Mucosa of descending colon (tissue), 3 donors: ENCODE measurements around the gene RASGEF1B. TPM values are rescaled to one million over a fixed set of nuclear protein-coding genes. Genes with fewer than 3 reads are reported as not detected.

Experiments used
- ATAC-seq: fragments of 200-7000 bp; cut with Tn5 transposase; one replicate; pipeline ENCODE4 v1.9.1; 2020; ENCODE audit warnings: mild to moderate bottlenecking, moderate library complexity
- DNase-seq, 3 donors: peaks; one replicate each; pipeline ENCODE4 v3.0.0-alpha.2; 2020
- H3K36me3 ChIP-seq: fragments of 200-600 bp; one replicate; pipeline ENCODE4 v1.8.0; 2021; ENCODE audit warnings: low read depth, mild to moderate bottlenecking
- H3K4me1 ChIP-seq: fragments of 200-600 bp; one replicate; pipeline ENCODE4 v1.8.0; 2021; ENCODE audit warnings: low read depth, mild to moderate bottlenecking
- H3K4me3 ChIP-seq: fragments of 200-600 bp; one replicate; pipeline ENCODE4 v1.8.0; 2021; ENCODE audit warnings: mild to moderate bottlenecking
- H3K9me3 ChIP-seq: fragments of 200-600 bp; one replicate; pipeline ENCODE4 v1.8.0; 2021; ENCODE audit warnings: mild to moderate bottlenecking
- intact Hi-C, 2 donors: fragments of 100-400 bp; cut with DNase I in 1 of 2; cut with micrococcal nuclease in 1 of 2; formaldehyde crosslinking; loops; one replicate each; pipeline versions ENCODE4 v1.11.0 to v1.11.1; 2022; cut with DNase I, micrococcal nuclease
- total RNA-seq, 3 donors: library from RNA; stranded (reverse); fragmentation: NEBNext Ultra II Directional in 2 of 3; extraction: Animal tissue kit (Norgen Biotek cat#: 25700) in 2 of 3; gene quantifications; one replicate each; pipeline versions ENCODE4 v1.2.1 to v1.2.4, GENCODE V29; 2021 to 2023
- TF ChIP-seq, protein P1 (sequence below): fragments of 200-600 bp; IDR thresholded peaks from one replicate; pipeline ENCODE4 v1.8.0; 2022; ENCODE audit warnings: antibody characterized with exemption, mild to moderate bottlenecking
- donor health status: DM: no; HTN: no; CAD: no; lungs with moderate emphysema.
- donor health status: DM: no; HTN: no; CAD: no.
- donor health status: DM: no; HTN: yes; CAD: no.

The RASGEF1B gene
- total RNA-seq, 3 donors from 2014 or later, result 13.6 to 20.5 (median 15.4) TPM

- Histone ChIP-seq H3K4me1 (no peaks in the 10 kb centered on the region), H3K4me3 (no peak overlapping the region), H3K9me3 (no peaks in the 10 kb centered on the region), H3K36me3 (no peaks in the 10 kb centered on the region)
- ATAC-seq (no peak), DNase-seq (no peak)
- intact Hi-C loops, result no loop called here
- TF ChIP-seq, protein P1, sequence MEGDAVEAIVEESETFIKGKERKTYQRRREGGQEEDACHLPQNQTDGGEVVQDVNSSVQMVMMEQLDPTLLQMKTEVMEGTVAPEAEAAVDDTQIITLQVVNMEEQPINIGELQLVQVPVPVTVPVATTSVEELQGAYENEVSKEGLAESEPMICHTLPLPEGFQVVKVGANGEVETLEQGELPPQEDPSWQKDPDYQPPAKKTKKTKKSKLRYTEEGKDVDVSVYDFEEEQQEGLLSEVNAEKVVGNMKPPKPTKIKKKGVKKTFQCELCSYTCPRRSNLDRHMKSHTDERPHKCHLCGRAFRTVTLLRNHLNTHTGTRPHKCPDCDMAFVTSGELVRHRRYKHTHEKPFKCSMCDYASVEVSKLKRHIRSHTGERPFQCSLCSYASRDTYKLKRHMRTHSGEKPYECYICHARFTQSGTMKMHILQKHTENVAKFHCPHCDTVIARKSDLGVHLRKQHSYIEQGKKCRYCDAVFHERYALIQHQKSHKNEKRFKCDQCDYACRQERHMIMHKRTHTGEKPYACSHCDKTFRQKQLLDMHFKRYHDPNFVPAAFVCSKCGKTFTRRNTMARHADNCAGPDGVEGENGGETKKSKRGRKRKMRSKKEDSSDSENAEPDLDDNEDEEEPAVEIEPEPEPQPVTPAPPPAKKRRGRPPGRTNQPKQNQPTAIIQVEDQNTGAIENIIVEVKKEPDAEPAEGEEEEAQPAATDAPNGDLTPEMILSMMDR, result no peak
These were observed 74.1 kb downstream of the RASGEF1B start for GRCh38 chr4:81397635-81398034.

DNA sequence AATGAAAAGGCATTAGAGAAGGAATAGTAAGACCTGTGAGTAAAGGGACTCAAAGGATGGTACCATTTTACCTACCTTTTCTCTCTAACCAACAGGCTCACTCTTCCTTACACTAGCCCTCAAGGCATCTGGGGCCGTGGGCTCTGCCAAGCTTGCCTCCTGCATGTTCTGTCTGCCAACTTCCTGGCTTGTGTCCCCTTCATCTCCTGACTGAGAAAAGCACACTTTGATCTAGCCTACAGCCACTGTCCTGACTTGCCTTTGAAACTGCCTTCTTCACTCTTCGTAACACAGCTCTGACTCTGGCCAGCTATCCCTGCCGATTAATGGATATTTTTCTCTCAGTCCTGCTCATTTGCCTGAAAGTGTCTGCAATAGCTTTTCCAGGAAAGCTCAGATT lies 76.5 kb downstream of the RASGEF1B start:
- Histone ChIP-seq H3K9me3 (no peaks in the 10 kb centered on the region), H3K4me1 (no peaks in the 10 kb centered on the region), H3K36me3 (no peaks in the 10 kb centered on the region), H3K4me3 (no peak overlapping the region)
- intact Hi-C loops, result no loop called here
- DNase-seq (no peak), ATAC-seq (no peak)
- TF ChIP-seq, protein P1, result no peak

GRCh38 chr4:81392164-81392563 lies 79.5 kb downstream of the RASGEF1B start:
- Histone ChIP-seq H3K4me3 (no peak overlapping the region), H3K9me3 (no peaks in the 10 kb centered on the region), H3K4me1 (no peaks in the 10 kb centered on the region), H3K36me3 (no peaks in the 10 kb centered on the region)
- intact Hi-C loops, result no loop called here
- no peak for DNase-seq
- TF ChIP-seq, protein P1, result no peak
- no peak for ATAC-seq

GRCh38 chr4:81389720-81390119 lies 82.0 kb downstream of the RASGEF1B start:
- H3K36me3 ChIP-seq, result no peaks in the 10 kb centered on the region
- H3K9me3 ChIP-seq, result no peaks in the 10 kb centered on the region
- intact Hi-C loops, result no loop called here
- no peaks in the 10 kb centered on the region for H3K4me1 ChIP-seq
- no peak overlapping the region for H3K4me3 ChIP-seq
- DNase-seq (no peak), ATAC-seq (no peak)
- TF ChIP-seq, protein P1, result no peak

- TF ChIP-seq, protein P1, result no peak
- Histone ChIP-seq H3K4me3 (no peak overlapping the region), H3K4me1 (no peaks in the 10 kb centered on the region), H3K9me3 (no peaks in the 10 kb centered on the region), H3K36me3 (no peaks in the 10 kb centered on the region)
- intact Hi-C loops, result no loop called here
- ATAC-seq, result no peak
- no peak for DNase-seq
These were observed 91.3 kb downstream of the RASGEF1B start for GRCh38 chr4:81380437-81380836.

DNA sequence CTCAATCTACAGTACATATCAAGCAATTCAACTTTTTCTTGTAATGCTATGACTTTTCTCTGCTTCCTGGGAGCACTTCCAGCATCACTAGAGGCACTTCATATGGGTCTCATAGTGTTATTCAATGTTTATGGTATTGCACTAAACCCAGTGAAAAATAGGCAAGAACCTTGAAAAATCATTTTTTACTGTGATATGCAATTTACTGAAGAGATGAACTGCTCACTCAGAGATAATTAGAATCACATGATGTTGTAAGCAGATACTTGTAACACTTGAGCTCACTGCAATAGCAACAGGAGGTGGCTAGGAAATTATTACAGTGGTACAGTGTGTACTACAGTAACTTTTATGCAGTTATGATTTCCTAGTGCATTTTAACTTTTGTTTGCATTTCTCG lies 93.3 kb downstream of the RASGEF1B start:
- TF ChIP-seq, protein P1, result no peak
- no peaks in the 10 kb centered on the region for H3K36me3 ChIP-seq
- no peak for DNase-seq
- intact Hi-C loops, result no loop called here
- no peak for ATAC-seq
- no peak overlapping the region for H3K4me3 ChIP-seq
- H3K9me3 ChIP-seq, result no peaks in the 10 kb centered on the region
- no peaks in the 10 kb centered on the region for H3K4me1 ChIP-seq
